Measurements from ENCODE around the gene KRT28.

Gene KRT28

DNA sequence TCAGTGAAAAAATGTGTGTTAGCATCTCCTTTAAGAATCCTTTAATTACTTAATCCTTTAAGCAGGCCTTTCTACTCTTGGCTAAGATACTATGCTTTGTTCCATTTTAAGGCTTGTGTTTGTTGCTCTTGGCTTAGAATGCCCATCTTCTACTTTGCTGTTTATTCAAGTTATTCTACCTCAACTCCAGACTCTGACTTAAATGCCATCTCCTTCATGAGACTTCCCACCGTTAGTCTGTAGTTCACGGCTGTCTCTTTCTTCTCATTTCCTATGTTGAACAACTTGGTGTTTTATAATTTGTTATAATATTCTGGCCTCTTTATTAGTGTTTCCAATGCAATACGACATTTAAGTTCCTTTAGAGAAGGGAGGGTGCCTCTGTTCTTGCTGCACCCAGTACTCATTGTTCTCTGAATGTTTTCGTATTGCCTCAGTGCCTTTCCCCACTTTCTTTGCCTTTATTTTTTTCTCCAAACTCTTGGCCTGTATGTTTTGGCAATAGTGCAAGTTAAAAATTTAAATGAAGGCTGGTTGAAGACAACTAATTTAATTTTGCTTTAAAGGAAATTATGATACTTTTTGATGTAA lies 28.8 kb upstream of the KRT28 start:
- POLR2A ChIA-PET: interaction anchor here (2.1 kb wide), 1 partner anchor 10 kb away, joined by 14 read pairs; no protein-coding TSS in a partner anchor

DNA sequence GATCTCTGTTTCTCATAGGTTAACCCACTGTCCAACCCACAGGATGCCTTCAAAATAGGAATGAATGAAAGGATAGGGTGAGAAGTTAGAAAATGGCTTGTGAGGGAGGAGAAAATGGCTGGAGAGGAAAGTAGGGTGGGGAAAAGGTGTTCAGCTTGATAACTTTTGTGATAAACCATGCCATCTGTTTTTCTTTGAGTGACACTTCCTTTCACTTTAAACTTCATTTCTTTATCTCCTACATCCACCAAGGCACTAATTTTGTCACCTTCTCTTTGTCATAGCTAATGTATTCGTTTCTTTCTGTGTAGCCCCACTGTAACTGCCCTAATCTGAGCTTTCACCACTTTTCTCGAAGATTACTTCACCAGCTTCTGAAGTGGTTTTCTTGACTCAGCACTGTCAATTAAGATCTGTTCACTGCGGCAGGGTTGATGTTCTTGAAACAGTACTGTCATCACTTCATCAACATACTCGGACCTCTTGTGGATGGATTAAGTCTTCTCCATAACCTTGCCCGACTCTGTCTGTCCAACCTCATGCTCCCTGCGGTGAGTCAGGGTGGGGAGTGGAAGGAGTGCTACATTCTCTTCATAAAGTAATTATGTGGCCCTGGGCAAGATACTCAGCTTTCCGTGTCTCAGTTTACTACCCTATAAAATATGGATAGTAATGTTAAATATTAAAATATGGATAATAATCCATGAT lies 28.1 kb upstream of the KRT28 start:
- ChIA-PET POLR2A (interaction anchor here (2.1 kb wide), 1 partner anchor 9 kb away, joined by 14 read pairs; no protein-coding TSS in a partner anchor), CTCF (interaction anchor here (0.7 to 0.9 kb wide), 4 partner anchors 24 to 851 kb away, joined by 3 to 5 read pairs (median 3); no protein-coding TSS in a partner anchor)
- Histone ChIP-seq H3K4me3 (ENCODE audit: low read depth, low read length) (no peak overlapping the region), H3K4me1 (ENCODE audit: control insufficient read depth, insufficient read depth, low read length) (peaks cover 16% of the 10 kb centered on the region), H3K9me3 (ENCODE audit: control insufficient read depth, insufficient read depth, low read depth, low read length) (no peaks in the 10 kb centered on the region), H3K36me3 (ENCODE audit: control insufficient read depth in 2 of 2, insufficient read depth in 1 of 2, low read length in 2 of 2) (peaks cover 0 to 1% of the 10 kb centered on the region in 2 experiments; a peak in 1 of 3 replicates), H3K27ac (ENCODE audit: extremely low read depth, low read depth, low read length) (peak overlapping the region; percentile 6; the same call in 1 of the 2 replicates)
- TF ChIP-seq ZNF184 (tag by site-specific recombination; IDR thresholded peaks at IDR 0.05): peak; percentile 81
- no peak for TF ChIP-seq HOXA7 (CRISPR knock-in tag; IDR thresholded peaks at IDR 0.05; ENCODE audit: borderline replicate concordance)
- TF ChIP-seq BCL11B (tag by site-specific recombination; IDR thresholded peaks at IDR 0.05; ENCODE audit: low read depth): no peak
- TF ChIP-seq ZSCAN16 (tag by site-specific recombination; IDR thresholded peaks at IDR 0.05): peak; percentile 88
- no peak for TF ChIP-seq ZNF140 (tag by site-specific recombination; IDR thresholded peaks at IDR 0.05)
- peak; percentile 77 for TF ChIP-seq ZXDB (tag by site-specific recombination; IDR thresholded peaks at IDR 0.05)
- TF ChIP-seq ZNF248 (tag by site-specific recombination; IDR thresholded peaks at IDR 0.05): no peak
- TF ChIP-seq, protein P1, sequence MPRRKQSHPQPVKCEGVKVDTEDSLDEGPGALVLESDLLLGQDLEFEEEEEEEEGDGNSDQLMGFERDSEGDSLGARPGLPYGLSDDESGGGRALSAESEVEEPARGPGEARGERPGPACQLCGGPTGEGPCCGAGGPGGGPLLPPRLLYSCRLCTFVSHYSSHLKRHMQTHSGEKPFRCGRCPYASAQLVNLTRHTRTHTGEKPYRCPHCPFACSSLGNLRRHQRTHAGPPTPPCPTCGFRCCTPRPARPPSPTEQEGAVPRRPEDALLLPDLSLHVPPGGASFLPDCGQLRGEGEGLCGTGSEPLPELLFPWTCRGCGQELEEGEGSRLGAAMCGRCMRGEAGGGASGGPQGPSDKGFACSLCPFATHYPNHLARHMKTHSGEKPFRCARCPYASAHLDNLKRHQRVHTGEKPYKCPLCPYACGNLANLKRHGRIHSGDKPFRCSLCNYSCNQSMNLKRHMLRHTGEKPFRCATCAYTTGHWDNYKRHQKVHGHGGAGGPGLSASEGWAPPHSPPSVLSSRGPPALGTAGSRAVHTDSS (tag by site-specific recombination; IDR thresholded peaks at IDR 0.05): peak; percentile 26; the same call in 1 of the 2 replicates
- no peak for TF ChIP-seq ZNF621 (tag by site-specific recombination; IDR thresholded peaks at IDR 0.05)
- TF ChIP-seq, protein P2, sequence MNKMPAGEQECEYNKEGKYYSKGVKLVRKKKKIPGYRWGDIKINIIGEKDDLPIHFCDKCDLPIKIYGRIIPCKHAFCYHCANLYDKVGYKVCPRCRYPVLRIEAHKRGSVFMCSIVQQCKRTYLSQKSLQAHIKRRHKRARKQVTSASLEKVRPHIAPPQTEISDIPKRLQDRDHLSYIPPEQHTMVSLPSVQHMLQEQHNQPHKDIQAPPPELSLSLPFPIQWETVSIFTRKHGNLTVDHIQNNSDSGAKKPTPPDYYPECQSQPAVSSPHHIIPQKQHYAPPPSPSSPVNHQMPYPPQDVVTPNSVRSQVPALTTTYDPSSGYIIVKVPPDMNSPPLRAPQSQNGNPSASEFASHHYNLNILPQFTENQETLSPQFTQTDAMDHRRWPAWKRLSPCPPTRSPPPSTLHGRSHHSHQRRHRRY (tag by site-specific recombination; IDR thresholded peaks at IDR 0.05): no peak
- TF ChIP-seq ZBTB26 (tag by site-specific recombination; optimal IDR thresholded peaks at IDR 0.05): no peak
- TF ChIP-seq SP2 (tag by site-specific recombination; IDR thresholded peaks at IDR 0.05): no peak
- TF ChIP-seq MZF1 (tag by site-specific recombination; IDR thresholded peaks at IDR 0.05; ENCODE audit: borderline replicate concordance): peak; percentile 86; the same call in 1 of the 2 replicates
- peak; percentile 72 for TF ChIP-seq ZNF324 (tag by site-specific recombination; IDR thresholded peaks at IDR 0.05)
- TF ChIP-seq HOXD13 (CRISPR knock-in tag; IDR thresholded peaks at IDR 0.05; ENCODE audit: borderline replicate concordance): no peak
- no peak for TF ChIP-seq ZNF16 (tag by site-specific recombination; IDR thresholded peaks at IDR 0.05; ENCODE audit: low read depth)

More for the DNA sequence above, 28.8 kb upstream of the KRT28 start:
- H3K9me3 ChIP-seq (ENCODE audit: control insufficient read depth, insufficient read depth, low read depth, low read length): no peaks in the 10 kb centered on the region
- no peak overlapping the region for H3K4me3 ChIP-seq (ENCODE audit: low read depth, low read length)
- no peak overlapping the region for H3K27ac ChIP-seq (ENCODE audit: extremely low read depth, low read depth, low read length)
- H3K36me3 ChIP-seq (ENCODE audit: control insufficient read depth in 2 of 2, insufficient read depth in 1 of 2, low read length in 2 of 2): peaks cover 0 to 6% of the 10 kb centered on the region in 2 experiments; a peak in 1 of 3 replicates
- peaks cover 16% of the 10 kb centered on the region for H3K4me1 ChIP-seq (ENCODE audit: control insufficient read depth, insufficient read depth, low read length)
- CTCF ChIA-PET: interaction anchor here (0.6 to 0.9 kb wide), 4 partner anchors 117 to 834 kb away, joined by 3 to 5 read pairs (median 3); no protein-coding TSS in a partner anchor
- TF ChIP-seq ZNF585B (tag by site-specific recombination; IDR thresholded peaks at IDR 0.05): peak; percentile 34
- no peak for TF ChIP-seq ZNF529 (tag by site-specific recombination; IDR thresholded peaks at IDR 0.05; ENCODE audit: insufficient replicate concordance)
- no peak for TF ChIP-seq SP2 (tag by site-specific recombination; IDR thresholded peaks at IDR 0.05)
- no peak for TF ChIP-seq GLI4 (tag by site-specific recombination; IDR thresholded peaks at IDR 0.05)
- TF ChIP-seq ZNF362 (tag by site-specific recombination; IDR thresholded peaks at IDR 0.05): no peak
- no peak for TF ChIP-seq REST (tag by site-specific recombination; IDR thresholded peaks at IDR 0.05)
- TF ChIP-seq ZNF792 (tag by site-specific recombination; IDR thresholded peaks at IDR 0.05): no peak
